HCT116 (cell line): ENCODE measurements around the gene ERC1. TPM values are rescaled to one million over a fixed set of nuclear protein-coding genes. Genes with fewer than 3 reads are reported as not detected.

Experiments used
- ATAC-seq: fragments of 200-7000 bp; cut with Tn5 transposase; 2 replicates; pipeline ENCODE4 v1.9.1; 2020; ENCODE audit warnings: mild to moderate bottlenecking, moderate library complexity
- BruUV-seq: library from RNA; stranded (reverse); fragments of 400-500 nt; replicated peaks from 2 replicates; lab custom pipeline; 2021; lab: Mats Ljungman, UMichigan
- CTCF ChIA-PET: fragments of 300-600 bp; sonication (Branson Sonifier 250); formaldehyde crosslinking; loops from one replicate; lab custom pipeline; 2021; ENCODE audit warnings: antibody characterized with exemption; lab: Charles Lee
- POLR2A ChIA-PET: fragments of 300-600, 350-600 bp; sonication (Branson Sonifier 250); formaldehyde crosslinking; loops from one replicate; lab custom pipeline; 2021; ENCODE audit warnings: antibody characterized with exemption; lab: Charles Lee
- RAD21 ChIA-PET, 2 experiments: fragments of 300-600 bp; sonication (Branson Sonifier 250); formaldehyde crosslinking; loops; one replicate each; lab custom pipeline; 2023; ENCODE audit warnings: low total read pairs in 2 of 2; ENCODE audit not compliant: uncharacterized antibody in 2 of 2, unreplicated experiment in 2 of 2, low non-redundant PET in 1 of 2; lab: Charles Lee
- DNase-seq: peaks from one replicate; pipeline ENCODE4 v3.0.0-alpha.2; 2010; ENCODE audit warnings: low read depth, low spot score
- H2AFZ ChIP-seq: fragments of 200-600 bp; shearing (Covaris generic), sonication (generic); 2 replicates; pipeline ENCODE4 v1.6.1; 2017; ENCODE audit warnings: low read depth, mixed run types, mixed read lengths, antibody characterized with exemption, low read length; ENCODE audit not compliant: poor library complexity, severe bottlenecking
- H3K27ac ChIP-seq: 2 replicates; pipeline ENCODE4 v1.5.1; 2012; ENCODE audit warnings: low read depth, low read length
- H3K27me3 ChIP-seq: fragments of 200-600 bp; sonication (generic); 2 replicates; pipeline ENCODE4 v1.6.1; 2016; ENCODE audit warnings: mixed run types, low read length, mixed read lengths; ENCODE audit not compliant: insufficient read depth
- H3K36me3 ChIP-seq, 2 experiments: fragments of 200-500 bp in 1 of 2; fragments of 200-600 bp in 1 of 2; sonication (Bioruptor generic) in 1 of 2; sonication (generic) in 1 of 2; 2 replicates each; pipeline versions ENCODE4 v1.5.1 to v1.6.1; 2014 to 2016; ENCODE audit warnings: low read length in 2 of 2, inconsistent platforms in 1 of 2, mixed read lengths in 1 of 2, mixed run types in 1 of 2; ENCODE audit not compliant: insufficient read depth in 2 of 2, control insufficient read depth in 1 of 2
- H3K4me1 ChIP-seq, 2 experiments: fragments of 200-600 bp in 1 of 2; sonication (generic) in 1 of 2; 2 replicates each; pipeline versions ENCODE4 v1.5.1 to v1.6.1; 2012 to 2017; ENCODE audit warnings: low read length in 2 of 2, inconsistent platforms in 1 of 2, mild to moderate bottlenecking in 1 of 2, mixed read lengths in 1 of 2, mixed run types in 1 of 2, moderate library complexity in 1 of 2; ENCODE audit not compliant: insufficient read depth in 2 of 2, control insufficient read depth in 1 of 2
- H3K4me2 ChIP-seq: fragments of 200-600 bp; sonication (generic); 2 replicates; pipeline ENCODE4 v1.6.1; 2017; ENCODE audit warnings: mixed run types, low read length, mixed read lengths
- H3K4me3 ChIP-seq, 2 experiments: fragments of 200-600 bp in 1 of 2; sonication (generic) in 1 of 2; replicated peaks in 1 of 2; 2 replicates each; pipeline ENCODE4 v1.5.1; 2011 to 2016; ENCODE audit warnings: low read length in 2 of 2, control low read depth in 1 of 2, low read depth in 1 of 2, mild to moderate bottlenecking in 1 of 2, mixed read lengths in 1 of 2, mixed run types in 1 of 2
- H3K79me2 ChIP-seq: fragments of 200-600 bp; sonication (generic); 2 replicates; pipeline ENCODE4 v1.6.1; 2017; ENCODE audit warnings: mild to moderate bottlenecking, mixed run types, low read length, moderate library complexity, mixed read lengths; ENCODE audit not compliant: insufficient read depth
- H3K9ac ChIP-seq: fragments of 200-600 bp; sonication (generic); 2 replicates; pipeline ENCODE4 v1.6.1; 2016; ENCODE audit warnings: low read length, mixed read lengths
- H3K9me2 ChIP-seq: fragments of 200-600 bp; sonication (generic), shearing (Covaris generic); 2 replicates; pipeline ENCODE4 v1.6.1; 2017; ENCODE audit warnings: mixed run types, mild to moderate bottlenecking, moderate library complexity; ENCODE audit not compliant: insufficient read depth
- H3K9me3 ChIP-seq, 2 experiments: fragments of 200-500 bp in 1 of 2; fragments of 200-600 bp in 1 of 2; sonication (Bioruptor generic) in 1 of 2; sonication (generic) in 1 of 2; 2 replicates each; pipeline ENCODE4 v1.6.1; 2014 to 2017; ENCODE audit warnings: low read length in 2 of 2, mixed read lengths in 2 of 2, inconsistent platforms in 1 of 2, low read depth in 1 of 2, mild to moderate bottlenecking in 1 of 2, mixed run types in 1 of 2, moderate library complexity in 1 of 2; ENCODE audit not compliant: control insufficient read depth in 1 of 2, insufficient read depth in 1 of 2
- H4K20me1 ChIP-seq: fragments of 200-600 bp; sonication (generic), shearing (Covaris generic); 2 replicates; pipeline ENCODE4 v1.6.1; 2017; ENCODE audit warnings: mixed run types, mild to moderate bottlenecking, moderate library complexity; ENCODE audit not compliant: insufficient read depth
- ATF3 ChIP-seq: IDR thresholded peaks from 2 replicates; pipeline ENCODE4 v1.6.1; 2012
- CBX3 ChIP-seq: IDR thresholded peaks from 2 replicates; pipeline ENCODE4 v1.6.1; 2012; ENCODE audit warnings: low read depth
- CEBPB ChIP-seq: IDR thresholded peaks from 2 replicates; pipeline ENCODE4 v1.6.1; 2012; ENCODE audit warnings: low read depth
- CTCF ChIP-seq, 3 experiments: fragments of 200-600 bp in 1 of 3; sonication (generic) in 1 of 3; IDR thresholded peaks in 2 of 3; conservative IDR thresholded peaks in 1 of 3; 2 replicates each; pipeline ENCODE4 v1.5.1; 2012 to 2017; ENCODE audit warnings: low read depth in 2 of 3, low read length in 2 of 3, antibody characterized with exemption in 1 of 3, borderline replicate concordance in 1 of 3, control low read depth in 1 of 3, mild to moderate bottlenecking in 1 of 3, mixed read lengths in 1 of 3, mixed run types in 1 of 3, moderate library complexity in 1 of 3; ENCODE audit not compliant: insufficient read depth in 1 of 3
- EZH2 ChIP-seq: fragments of 200-600 bp; sonication (generic); IDR thresholded peaks from 2 replicates; pipeline ENCODE4 v1.6.1; 2017; ENCODE audit warnings: antibody characterized with exemption, mixed run types
- EZH2phosphoT487 ChIP-seq: fragments of 200-600 bp; IDR thresholded peaks from 2 replicates; pipeline ENCODE4 v1.6.1; 2018; ENCODE audit warnings: antibody characterized with exemption, borderline replicate concordance
- FOSL1 ChIP-seq: IDR thresholded peaks from 2 replicates; pipeline ENCODE4 v1.6.1; 2012; ENCODE audit warnings: low read depth
- MAX ChIP-seq: IDR thresholded peaks from 2 replicates; pipeline ENCODE4 v1.6.1; 2012
- POLR2AphosphoS5 ChIP-seq: IDR thresholded peaks from 2 replicates; pipeline ENCODE4 v1.6.1; 2011; ENCODE audit warnings: mild to moderate bottlenecking, low read depth, low read length, moderate library complexity
- REST ChIP-seq: IDR thresholded peaks from 2 replicates; pipeline ENCODE4 v1.6.1; 2012; ENCODE audit warnings: low read depth
- SP1 ChIP-seq: IDR thresholded peaks from 2 replicates; pipeline ENCODE4 v1.6.1; 2012; ENCODE audit warnings: low read depth
- TCF7L2 ChIP-seq: IDR thresholded peaks from 2 replicates; pipeline ENCODE4 v1.7.0; 2011; ENCODE audit warnings: borderline replicate concordance, inconsistent platforms; ENCODE audit not compliant: insufficient read depth, insufficient read length; ENCODE audit errors: extremely low read depth
- ZBTB33 ChIP-seq: IDR thresholded peaks from 2 replicates; pipeline ENCODE4 v1.6.1; 2011; ENCODE audit warnings: mild to moderate bottlenecking, low read length, moderate library complexity; ENCODE audit not compliant: insufficient replicate concordance; ENCODE audit errors: extremely low read depth
- ZFX ChIP-seq: fragments of 450-650 bp; IDR thresholded peaks from 2 replicates; pipeline ENCODE4 v1.6.1; 2017
- ZNF274 ChIP-seq: fragments of 200-500 bp; sonication (Bioruptor generic); IDR thresholded peaks from 2 replicates; pipeline ENCODE4 v1.6.1; 2014; ENCODE audit warnings: mild to moderate bottlenecking, low read depth, low read length, inconsistent platforms
- intact Hi-C: fragments of 100-400 bp; cut with micrococcal nuclease; formaldehyde crosslinking; loops from 2 replicates; pipeline ENCODE4 v1.10.0; 2022
- total RNA-seq: library from RNA; stranded (reverse); gene quantifications from one replicate; pipeline ENCODE4 v1.2.1, GENCODE V29; 2021; ENCODE audit not compliant: unreplicated experiment

The ERC1 gene
- total RNA-seq, 1 experiment from 2014 or later = 41.9 TPM

GRCh38 chr12:1350055-1350933 lies 359.3 kb downstream of the ERC1 start (continued):
- no peak for TF ChIP-seq TCF7L2

GRCh38 chr12:1350934-1351240 lies 359.9 kb downstream of the ERC1 start:
- H3K9ac ChIP-seq = no peak overlapping the region
- RAD21 ChIA-PET = no interaction called here

More at GRCh38 chr12:1350934-1351240, 359.9 kb downstream of the ERC1 start:
- Histone ChIP-seq H3K4me1 (no peaks in the 10 kb centered on the region; a peak in 1 of 4 replicates), H3K27ac (no peak overlapping the region), H3K9me3 (no peaks in the 10 kb centered on the region), H3K36me3 (no peaks in the 10 kb centered on the region), H4K20me1 (no peaks in the 10 kb centered on the region), H3K27me3 (no peaks in the 10 kb centered on the region), H3K4me3 (no peak overlapping the region), H2AFZ (no peak overlapping the region), H3K9me2 (no peaks in the 10 kb centered on the region), H3K4me2 (no peak overlapping the region), H3K79me2 (no peaks in the 10 kb centered on the region)
- ChIA-PET CTCF (no interaction called here), POLR2A (no interaction called here)
- no peak for TF ChIP-seq EZH2phosphoT487
- no peak for TF ChIP-seq MAX
- TF ChIP-seq CTCF (IDR thresholded peaks at IDR 0.05 in 2 of 3, conservative IDR thresholded peaks at IDR 0.05 in 1 of 3; ENCODE audit: borderline replicate concordance in 1 of 3, insufficient read depth in 1 of 3, low read depth in 2 of 3, low read length in 2 of 3) = no peak
- no peak for TF ChIP-seq POLR2AphosphoS5
- TF ChIP-seq ATF3 = no peak
- TF ChIP-seq REST = no peak
- TF ChIP-seq EZH2 = no peak
- TF ChIP-seq ZFX = no peak
- no peak for TF ChIP-seq ZBTB33
- no peak for TF ChIP-seq SP1
- TF ChIP-seq CBX3 = no peak
- TF ChIP-seq TCF7L2 = no peak
- no peak for TF ChIP-seq CEBPB
- TF ChIP-seq FOSL1 = no peak
- no peak for TF ChIP-seq ZNF274
- no TSS peak for BruUV-seq
- intact Hi-C loops = no loop called here
- ATAC-seq (no peak), DNase-seq (no peak)
